PC-3 (cell line): ENCODE measurements around the gene FOXN3. TPM values are rescaled to one million over a fixed set of nuclear protein-coding genes. Genes with fewer than 3 reads are reported as not detected.

Experiments used
- ATAC-seq: fragments of 200-7000 bp; cut with Tn5 transposase; 2 replicates; pipeline ENCODE4 v1.9.1; 2020; ENCODE audit warnings: mild to moderate bottlenecking, moderate library complexity
- BruUV-seq: library from RNA; stranded (reverse); fragments of 400-500 nt; replicated peaks from 2 replicates; lab custom pipeline; 2021; lab: Mats Ljungman, UMichigan
- CTCF ChIA-PET: fragments of 300-600 bp; sonication (Branson Sonifier 250); formaldehyde crosslinking; loops from one replicate; lab custom pipeline; 2022; ENCODE audit warnings: antibody characterized with exemption; lab: Charles Lee
- POLR2A ChIA-PET: fragments of 300-600 bp; sonication (Branson Sonifier 250); formaldehyde crosslinking; loops from one replicate; lab custom pipeline; 2022; ENCODE audit warnings: antibody characterized with exemption; ENCODE audit not compliant: unreplicated experiment; lab: Charles Lee
- DNase-seq: peaks from one replicate; pipeline ENCODE4 v3.0.0-alpha.2; 2015
- H2AFZ ChIP-seq: fragments of 300-600 bp; sonication (generic); 2 replicates; pipeline ENCODE4 v1.6.0; 2016; ENCODE audit warnings: antibody characterized with exemption, low read length
- H3F3A ChIP-seq: fragments of 300-600 bp; sonication (generic); one replicate; pipeline ENCODE4 v1.6.0; 2017; ENCODE audit warnings: antibody characterized with exemption, low read length, control low read depth, mild to moderate bottlenecking; ENCODE audit not compliant: unreplicated experiment
- H3K27ac ChIP-seq: fragments of 300-600 bp; sonication (generic); 2 replicates; pipeline ENCODE4 v1.5.1; 2016; ENCODE audit warnings: mild to moderate bottlenecking, low read length
- H3K27me3 ChIP-seq: fragments of 300-600 bp; sonication (generic); 2 replicates; pipeline ENCODE4 v1.6.1; 2016; ENCODE audit warnings: low read length, mixed read lengths
- H3K36me3 ChIP-seq: fragments of 300-600 bp; sonication (generic); 2 replicates; pipeline ENCODE4 v1.6.1; 2016; ENCODE audit warnings: low read depth, mixed run types, low read length, mixed read lengths
- H3K4me1 ChIP-seq: fragments of 300-600 bp; sonication (generic); 2 replicates; pipeline ENCODE4 v1.5.1; 2016; ENCODE audit warnings: low read length; ENCODE audit not compliant: insufficient read depth
- H3K4me2 ChIP-seq: fragments of 300-600 bp; sonication (generic); 2 replicates; pipeline ENCODE4 v1.6.0; 2016; ENCODE audit warnings: low read length
- H3K4me3 ChIP-seq: fragments of 300-600 bp; sonication (generic); 2 replicates; pipeline ENCODE4 v1.5.1; 2016; ENCODE audit warnings: mild to moderate bottlenecking, low read length, mixed read lengths
- H3K79me2 ChIP-seq: fragments of 300-600 bp; sonication (generic); 2 replicates; pipeline ENCODE4 v1.6.1; 2017; ENCODE audit warnings: low read length, mixed read lengths
- H3K9ac ChIP-seq: fragments of 300-600 bp; sonication (generic); 2 replicates; pipeline ENCODE4 v1.6.0; 2016; ENCODE audit warnings: mild to moderate bottlenecking, low read length
- H3K9me2 ChIP-seq: fragments of 300-600 bp; sonication (generic); replicated peaks from 2 replicates; pipeline ENCODE4 v1.6.1; 2016; ENCODE audit warnings: mixed run types, low read length, mixed read lengths
- H3K9me3 ChIP-seq: fragments of 300-600 bp; sonication (generic); 2 replicates; pipeline ENCODE4 v1.6.1; 2016; ENCODE audit warnings: low read length, mixed read lengths
- H4K20me1 ChIP-seq: fragments of 300-600 bp; sonication (generic); 2 replicates; pipeline ENCODE4 v1.6.1; 2016; ENCODE audit warnings: low read length, mixed read lengths
- EZH2 ChIP-seq: fragments of 300-600 bp; sonication (generic); IDR thresholded peaks from one replicate; pipeline ENCODE4 v1.6.1; 2017; ENCODE audit warnings: antibody characterized with exemption, mild to moderate bottlenecking, low read length; ENCODE audit not compliant: unreplicated experiment
- EZH2phosphoT487 ChIP-seq: fragments of 300-600 bp; sonication (generic); IDR thresholded peaks from 2 replicates; pipeline ENCODE4 v1.6.1; 2018; ENCODE audit warnings: mild to moderate bottlenecking, antibody characterized with exemption, low read length, borderline replicate concordance
- intact Hi-C: fragments of 100-400 bp; cut with micrococcal nuclease; formaldehyde crosslinking; loops from 2 replicates; pipeline ENCODE4 v1.9.0; 2023
- total RNA-seq: library from RNA; depleted of rRNA; stranded (reverse); fragments of >200 nt; gene quantifications from 2 replicates; pipeline ENCODE4 v1.2.3, GENCODE V29; 2014
- TF ChIP-seq, protein P1 (sequence below): fragments of 300-600 bp; sonication (generic); conservative IDR thresholded peaks from 2 replicates; pipeline ENCODE4 v1.5.1; 2017; ENCODE audit warnings: antibody characterized with exemption, low read depth, mild to moderate bottlenecking, low read length

Gene FOXN3
- total RNA-seq, 1 experiment from 2014 or later = 13.3 TPM

DNA sequence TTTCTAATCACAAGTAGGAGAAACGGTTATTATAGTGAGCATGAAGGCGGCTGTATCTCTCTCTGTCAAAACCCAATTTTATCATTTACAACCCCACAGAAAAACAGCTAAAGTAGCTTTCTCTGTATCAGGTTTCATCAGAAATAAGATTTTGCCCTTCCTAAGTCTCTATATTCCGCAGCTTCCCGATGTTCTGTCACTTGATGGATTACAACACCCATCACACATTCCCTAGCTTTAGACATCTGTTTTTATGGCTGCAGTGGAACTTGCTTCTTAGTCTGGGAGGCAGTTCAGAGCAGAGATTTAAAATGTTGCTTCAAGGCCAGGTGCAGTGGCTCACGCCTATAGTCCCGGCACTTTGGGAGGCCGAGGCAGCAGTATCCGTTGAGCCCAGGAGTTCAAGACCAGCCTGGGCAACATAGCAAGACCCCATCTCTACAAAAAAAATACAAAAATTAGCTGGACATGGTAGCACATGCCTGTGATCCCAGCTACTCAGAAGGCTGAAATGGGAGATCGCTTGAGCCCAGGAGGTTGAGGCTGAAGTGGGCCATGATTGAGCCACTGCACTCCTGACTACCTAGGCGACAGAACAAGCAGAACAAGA, 27.6 kb upstream of the FOXN3 start:
- Histone ChIP-seq H3K9me3 (no peaks in the 10 kb centered on the region), H3K36me3 (no peaks in the 10 kb centered on the region), H3K4me3 (no peak overlapping the region), H2AFZ (no peak overlapping the region), H3F3A (no peaks in the 10 kb centered on the region), H3K9ac (no peak overlapping the region), H4K20me1 (no peaks in the 10 kb centered on the region), H3K27ac (no peak overlapping the region), H3K27me3 (no peaks in the 10 kb centered on the region), H3K9me2 (no peaks in the 10 kb centered on the region), H3K4me1 (peaks cover 10% of the 10 kb centered on the region; the same call in 1 of the 2 replicates), H3K4me2 (no peak overlapping the region), H3K79me2 (no peaks in the 10 kb centered on the region)
- DNase-seq (no peak), ATAC-seq (no peak)
- TF ChIP-seq EZH2 = no peak
- TF ChIP-seq, protein P1, sequence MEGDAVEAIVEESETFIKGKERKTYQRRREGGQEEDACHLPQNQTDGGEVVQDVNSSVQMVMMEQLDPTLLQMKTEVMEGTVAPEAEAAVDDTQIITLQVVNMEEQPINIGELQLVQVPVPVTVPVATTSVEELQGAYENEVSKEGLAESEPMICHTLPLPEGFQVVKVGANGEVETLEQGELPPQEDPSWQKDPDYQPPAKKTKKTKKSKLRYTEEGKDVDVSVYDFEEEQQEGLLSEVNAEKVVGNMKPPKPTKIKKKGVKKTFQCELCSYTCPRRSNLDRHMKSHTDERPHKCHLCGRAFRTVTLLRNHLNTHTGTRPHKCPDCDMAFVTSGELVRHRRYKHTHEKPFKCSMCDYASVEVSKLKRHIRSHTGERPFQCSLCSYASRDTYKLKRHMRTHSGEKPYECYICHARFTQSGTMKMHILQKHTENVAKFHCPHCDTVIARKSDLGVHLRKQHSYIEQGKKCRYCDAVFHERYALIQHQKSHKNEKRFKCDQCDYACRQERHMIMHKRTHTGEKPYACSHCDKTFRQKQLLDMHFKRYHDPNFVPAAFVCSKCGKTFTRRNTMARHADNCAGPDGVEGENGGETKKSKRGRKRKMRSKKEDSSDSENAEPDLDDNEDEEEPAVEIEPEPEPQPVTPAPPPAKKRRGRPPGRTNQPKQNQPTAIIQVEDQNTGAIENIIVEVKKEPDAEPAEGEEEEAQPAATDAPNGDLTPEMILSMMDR = no peak
- TF ChIP-seq EZH2phosphoT487 = no peak
- intact Hi-C loops = no loop called here
- CTCF ChIA-PET = interaction anchor here (0.6 kb wide), 1 partner anchor 205 kb away, joined by 3 read pairs; no protein-coding TSS in a partner anchor
- POLR2A ChIA-PET = no interaction called here
- BruUV-seq = no TSS peak

DNA sequence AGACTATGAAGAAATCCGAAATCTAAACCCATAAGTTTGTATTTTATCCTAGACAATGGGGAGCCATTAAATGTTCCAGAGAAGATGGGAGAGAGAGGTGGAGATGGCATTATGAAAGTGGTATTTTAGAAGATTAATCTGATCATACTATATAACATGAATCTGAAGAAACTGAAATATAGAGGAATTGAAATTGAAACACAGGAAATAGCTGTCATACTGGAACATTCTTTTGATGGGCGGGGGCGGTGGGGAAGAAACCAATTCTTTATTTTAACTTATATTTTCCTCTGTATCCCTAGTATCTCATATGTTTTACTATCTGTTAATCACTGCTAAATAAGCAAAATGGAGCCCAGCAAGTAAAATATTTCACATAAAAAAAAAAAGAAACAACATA, 27.0 kb upstream of the FOXN3 start:
- no peak for ATAC-seq
- CTCF ChIA-PET = no interaction called here
- intact Hi-C loops = no loop called here

More for the DNA sequence above, 27.0 kb upstream of the FOXN3 start:
- Histone ChIP-seq H3K36me3 (no peaks in the 10 kb centered on the region), H3K4me3 (no peak overlapping the region), H3F3A (no peaks in the 10 kb centered on the region), H3K27me3 (no peaks in the 10 kb centered on the region), H3K4me2 (no peak overlapping the region), H3K79me2 (no peaks in the 10 kb centered on the region), H3K9me3 (no peaks in the 10 kb centered on the region), H3K27ac (no peak overlapping the region), H3K9me2 (no peaks in the 10 kb centered on the region), H4K20me1 (no peaks in the 10 kb centered on the region), H3K9ac (no peak overlapping the region), H3K4me1 (peaks cover 10% of the 10 kb centered on the region; the same call in 1 of the 2 replicates), H2AFZ (no peak overlapping the region)
- DNase-seq = no peak
- BruUV-seq = no TSS peak
- TF ChIP-seq, protein P1 = no peak
- no peak for TF ChIP-seq EZH2
- no peak for TF ChIP-seq EZH2phosphoT487
- POLR2A ChIA-PET = interaction anchor here (0.6 kb wide), 1 partner anchor 729 kb away, joined by 12 read pairs; no protein-coding TSS in a partner anchor
